Activated gamma-delta T cell treated with Interleukin-2 at 50 U/mL for 16 hours (primary cell): ENCODE measurements around the gene PTGES3.

Source experiments
- DNase-seq: peaks from one replicate; pipeline ENCODE4 v3.0.0-alpha.2; 2020

The PTGES3 gene

GRCh38 chr12:56645717-56646446 lies 42.2 kb downstream of the PTGES3 start, which contains the start of gene ATP5F1B:
ATP5F1B (minus strand) TSS chr12:56645984; CDS start chr12:56645963, 21 bp downstream.
- DNase-seq, result peak; percentile 90

- DNase-seq, result no peak
Measured at GRCh38 chr12:56645201-56645716, 42.8 kb downstream of the PTGES3 start.

DNA sequence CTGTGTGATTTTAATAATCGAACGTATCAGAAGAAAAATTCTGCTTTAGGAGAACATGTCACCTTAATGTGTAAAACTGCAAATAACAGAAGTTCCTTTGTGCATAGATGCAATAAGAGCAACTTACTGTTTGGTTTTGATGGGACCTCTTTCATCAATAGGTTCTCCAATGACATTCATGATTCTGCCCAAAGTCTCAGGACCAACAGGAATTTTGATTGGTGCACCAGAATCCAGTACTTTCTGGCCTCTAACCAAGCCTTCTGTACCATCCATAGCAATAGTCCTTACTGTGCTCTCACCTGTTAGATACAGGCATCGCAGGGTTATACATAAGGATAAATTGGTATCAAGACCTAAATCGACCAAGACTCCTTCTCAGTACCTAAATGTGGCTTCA lies 43.4 kb downstream of the PTGES3 start:
- no peak for DNase-seq

DNA sequence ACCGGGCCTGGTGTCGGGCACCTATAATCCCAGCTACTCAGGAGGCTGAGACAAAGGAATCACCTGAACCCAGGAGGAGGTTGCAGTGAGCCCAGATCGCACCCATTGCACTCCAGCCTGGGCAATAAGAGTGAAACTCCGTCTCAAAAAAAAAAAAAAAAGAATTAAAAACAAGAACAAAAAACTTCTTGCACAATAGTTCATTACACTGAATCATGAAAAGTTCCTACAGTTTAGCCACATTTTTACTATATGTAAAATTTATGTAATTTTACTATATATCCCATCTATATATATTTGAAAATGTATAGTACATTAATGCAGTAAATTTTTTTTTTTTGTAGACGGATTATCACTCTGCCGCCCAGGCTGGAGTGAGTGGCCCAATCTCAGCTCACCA lies 46.9 kb downstream of the PTGES3 start:
- no peak for DNase-seq

DNA sequence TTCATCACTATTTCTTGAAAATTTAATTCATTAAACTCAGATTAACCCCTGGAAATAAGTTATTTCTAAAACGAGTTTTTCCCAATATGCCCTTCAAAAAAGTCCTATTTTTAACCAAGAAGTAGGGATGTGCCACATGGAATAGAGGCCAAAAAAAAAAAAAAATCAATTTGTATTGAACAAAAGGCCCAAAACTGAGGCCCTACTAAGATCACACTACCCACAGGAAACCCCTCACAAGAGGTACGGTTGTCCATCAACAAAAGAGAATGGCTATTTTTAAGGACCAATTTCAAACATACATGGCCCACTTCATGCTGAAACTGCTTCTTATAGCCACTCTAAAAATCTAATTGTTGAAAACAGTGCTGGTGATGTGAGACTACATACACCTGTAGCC lies 50.5 kb downstream of the PTGES3 start:
- no peak for DNase-seq

DNA sequence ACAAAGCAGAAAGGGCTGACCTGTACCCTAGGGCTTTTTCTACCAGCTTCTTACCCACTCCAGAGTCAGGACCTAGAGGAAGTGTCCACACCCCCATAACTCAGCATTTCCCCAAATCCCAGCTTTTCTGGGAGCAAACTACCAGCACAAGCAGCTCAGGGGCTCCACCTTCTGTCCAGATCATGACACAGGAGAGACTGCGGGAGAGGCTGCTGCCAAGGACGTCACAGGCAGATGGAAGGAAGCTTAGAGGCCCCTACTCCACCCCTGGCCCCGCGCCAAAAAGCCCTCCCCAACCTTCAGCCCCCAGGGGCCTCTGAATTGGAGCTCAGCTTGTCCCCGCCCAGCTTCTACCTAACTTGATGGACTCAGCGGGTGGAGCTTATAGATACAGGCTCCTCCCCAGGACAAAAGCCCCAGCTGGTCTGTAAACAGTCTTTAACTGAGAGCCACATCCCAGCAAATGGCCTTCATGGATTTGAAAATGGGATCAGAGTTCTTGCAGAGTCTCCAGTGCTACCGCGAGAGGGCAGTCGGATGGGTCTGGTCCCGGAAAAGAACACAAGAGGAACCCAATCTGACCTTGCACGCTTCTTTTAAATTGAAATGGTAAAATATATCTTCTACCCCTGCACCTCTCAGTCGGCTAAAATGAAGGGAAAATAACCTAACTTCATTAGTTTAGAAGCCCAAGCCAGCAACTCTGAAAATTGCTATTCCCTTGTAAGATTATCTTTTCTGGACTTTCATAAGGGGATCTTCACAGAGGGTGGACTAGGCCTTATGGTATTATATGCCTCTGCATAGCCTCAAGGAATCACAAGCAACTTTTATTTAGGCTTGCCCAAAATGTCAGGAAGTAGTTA lies 51.2 kb downstream of the PTGES3 start:
- DNase-seq, result peak; percentile 95

DNA sequence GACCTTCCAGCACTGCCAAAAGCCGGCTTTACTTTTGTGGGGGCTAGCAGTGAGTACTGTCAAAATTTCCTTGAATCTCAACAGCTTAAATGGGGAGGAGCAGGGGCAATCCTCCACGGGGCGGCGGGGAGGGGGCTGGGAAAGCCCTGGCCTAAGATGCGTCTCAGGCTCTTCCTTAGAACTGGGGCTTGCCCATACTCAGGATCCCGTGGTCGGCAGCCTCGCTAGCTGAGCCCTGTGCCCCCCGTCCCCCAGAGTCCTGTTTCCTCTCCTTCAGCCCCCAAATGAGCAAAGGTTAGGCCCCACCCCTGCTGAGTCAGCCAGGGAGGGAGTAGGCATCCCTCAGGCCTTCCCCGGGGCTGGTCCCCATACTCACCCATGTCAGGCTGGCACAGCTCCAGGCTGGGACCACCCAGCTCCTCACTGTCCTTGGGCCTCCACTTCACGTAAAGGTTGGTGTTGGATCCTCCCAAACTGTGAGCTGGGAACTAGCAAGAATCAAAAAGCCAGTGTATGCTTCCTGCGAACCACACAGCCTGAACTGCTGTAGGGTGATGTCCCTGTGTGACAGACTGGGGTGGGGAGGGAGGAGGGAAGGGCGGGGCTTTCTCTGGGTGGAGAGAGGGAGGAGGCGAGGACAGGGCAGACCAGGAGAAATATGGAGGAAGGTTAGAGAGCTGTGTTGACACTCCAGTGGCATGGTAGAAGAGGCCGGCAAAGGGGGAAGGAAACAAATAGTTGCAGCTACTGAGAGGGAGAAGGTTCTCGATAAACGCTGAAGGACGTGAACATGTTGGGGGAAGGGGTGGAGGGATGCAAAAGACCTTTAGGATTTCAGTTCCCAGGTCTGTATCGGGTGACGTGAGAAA lies 52.0 kb downstream of the PTGES3 start:
- peak; percentile 76 for DNase-seq

DNA sequence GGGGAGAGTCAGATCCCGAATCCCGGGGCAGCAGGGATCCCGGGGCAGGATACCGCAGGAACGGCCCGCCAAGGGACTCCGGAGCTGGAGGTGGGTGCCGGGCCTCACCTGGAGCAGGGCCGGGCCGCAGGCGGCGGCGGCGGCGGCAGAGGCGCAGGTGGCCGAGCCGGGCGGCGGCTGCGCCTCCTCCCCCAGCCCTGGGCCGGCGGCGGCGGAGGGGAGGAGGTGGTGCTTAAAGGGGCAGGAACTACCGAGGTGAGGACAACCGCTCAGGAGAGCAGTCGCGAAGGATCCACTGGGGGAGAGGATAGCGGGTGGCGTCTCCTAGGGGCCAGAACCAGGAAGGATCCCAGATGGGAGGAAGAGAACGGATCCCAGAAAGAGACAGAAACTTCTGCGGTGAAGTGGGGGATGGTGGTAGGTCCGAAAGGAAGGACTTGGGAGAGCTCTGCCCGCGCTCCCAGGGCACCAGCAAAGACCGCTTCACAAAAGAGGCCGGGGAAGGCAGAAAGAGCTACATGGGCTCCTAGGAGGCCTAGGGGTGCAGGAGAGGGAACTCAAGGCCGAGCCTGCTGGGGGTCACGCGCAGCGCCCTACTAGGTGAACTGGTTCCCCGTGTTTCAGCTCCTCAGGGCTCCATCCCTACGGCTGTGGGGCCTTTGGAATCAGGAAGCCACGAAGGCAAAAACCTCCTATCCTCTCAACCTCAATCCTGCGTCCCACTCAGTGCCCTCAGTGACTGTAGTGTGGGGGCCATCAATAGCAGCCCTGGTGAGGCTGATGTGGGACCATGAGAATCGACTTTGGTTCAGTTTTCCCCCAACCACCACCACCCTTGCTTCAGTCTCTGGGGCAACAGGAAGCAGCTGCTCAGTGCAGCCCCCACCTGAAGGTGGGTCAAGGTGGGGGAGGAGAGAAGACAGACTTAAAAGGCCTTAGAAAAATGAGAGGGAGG lies 53.0 kb downstream of the PTGES3 start:
- peak; percentile 64 for DNase-seq

DNA sequence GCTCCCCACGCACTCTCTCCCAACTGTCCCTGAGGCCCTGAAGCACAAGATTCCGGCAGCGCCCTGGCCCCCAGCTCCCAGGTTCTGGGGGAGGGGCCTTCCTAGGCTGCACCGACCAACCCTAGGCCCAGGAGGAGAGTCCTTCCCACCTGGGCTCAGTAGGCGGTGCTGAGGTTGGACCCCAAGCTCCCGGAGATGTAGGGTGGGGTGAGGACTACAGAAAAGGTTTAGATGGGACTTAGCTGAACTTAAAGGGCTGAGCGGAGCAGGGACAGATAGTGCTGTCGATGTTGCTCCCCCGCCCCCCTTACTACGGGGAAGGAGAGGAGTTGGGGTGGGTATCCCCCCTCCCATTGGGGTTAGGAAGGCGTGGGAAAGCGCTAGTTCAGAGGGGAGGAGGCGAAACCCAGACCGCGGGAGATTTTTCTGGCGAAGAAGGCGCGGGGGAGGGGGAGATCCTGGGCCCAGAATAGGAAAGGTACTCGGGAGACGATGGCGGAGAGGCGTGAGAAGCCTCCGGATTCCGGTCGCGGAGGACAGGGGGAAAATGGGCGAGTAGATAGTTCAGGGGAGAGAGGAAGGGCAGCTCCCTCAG lies 53.7 kb downstream of the PTGES3 start:
- DNase-seq, result peak; percentile 13

DNA sequence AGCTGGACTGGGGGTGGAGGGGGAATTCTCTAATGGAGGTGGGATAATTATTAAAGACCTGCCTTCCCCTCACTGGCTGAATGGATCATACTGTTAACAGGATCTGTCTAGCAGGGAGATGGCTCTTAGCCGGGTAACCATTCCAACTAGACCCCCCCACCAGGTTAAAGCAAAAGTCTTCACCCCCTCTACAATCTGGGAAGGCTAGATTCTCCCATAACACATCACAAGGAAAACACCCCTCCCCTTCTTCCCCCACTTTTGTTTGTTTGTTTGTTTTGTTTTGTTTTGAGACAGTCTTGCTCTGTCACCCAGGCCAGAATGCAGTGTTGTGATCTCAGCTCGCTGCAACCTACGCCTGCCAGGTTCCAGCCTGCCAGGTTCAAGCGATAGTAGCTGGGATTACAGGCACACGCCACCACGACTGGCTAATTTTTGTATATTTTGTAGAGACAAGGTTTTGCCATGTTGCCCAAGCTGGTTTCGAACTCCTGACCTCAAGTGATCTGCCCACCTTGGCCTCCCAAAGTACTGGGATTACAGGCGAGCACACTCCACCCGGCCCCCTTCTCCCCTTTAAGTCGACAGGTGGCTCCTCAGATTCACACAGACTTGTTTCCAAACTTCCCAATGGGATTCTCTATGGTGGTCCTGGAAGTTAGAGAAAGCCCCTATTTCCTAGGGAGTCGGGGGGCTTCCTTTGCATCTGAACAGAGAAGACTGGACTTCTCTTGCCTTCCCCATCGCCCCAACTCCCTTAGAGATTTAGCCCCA lies 54.4 kb downstream of the PTGES3 start:
- DNase-seq, result no peak

DNA sequence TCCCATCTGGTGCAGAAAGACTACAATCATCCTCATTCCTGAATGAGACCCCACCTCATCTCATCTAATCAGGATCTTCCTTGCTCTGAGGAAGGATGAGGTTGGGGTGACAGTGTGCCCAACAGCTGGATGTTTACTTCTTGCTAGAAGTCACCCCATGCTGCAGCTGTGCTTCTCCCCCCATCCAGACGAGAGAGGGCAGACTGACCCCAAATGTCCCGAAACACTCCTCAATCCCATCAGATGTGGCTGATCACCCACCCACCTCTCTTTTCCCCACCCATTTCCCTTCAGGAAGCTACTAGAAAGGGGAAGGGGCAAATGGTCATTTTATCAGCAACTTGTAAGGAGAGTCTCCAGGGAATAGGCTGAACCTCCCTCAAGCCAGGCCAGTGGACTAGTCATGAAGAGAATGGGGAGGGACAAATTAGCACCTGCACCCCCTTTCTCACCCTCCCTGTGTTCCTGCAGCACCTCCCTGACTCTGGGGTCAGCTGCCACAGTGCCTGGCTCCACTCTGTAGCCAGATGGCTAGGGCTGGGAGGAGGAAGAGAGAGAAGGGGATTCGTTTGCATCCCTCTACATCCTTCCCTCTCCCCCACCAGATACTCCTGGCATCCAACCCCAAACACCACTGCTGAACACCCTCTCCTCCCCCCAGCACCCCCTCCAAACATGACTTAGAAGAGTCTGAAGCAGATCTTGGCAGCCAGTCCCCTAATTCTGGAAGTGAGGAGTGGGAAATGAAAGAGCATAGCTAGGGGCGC lies 55.2 kb downstream of the PTGES3 start:
- DNase-seq, result no peak

- DNase-seq, result peak; percentile 52
Measured at GRCh38 chr12:56631790-56632700, 56.0 kb downstream of the PTGES3 start.

DNA sequence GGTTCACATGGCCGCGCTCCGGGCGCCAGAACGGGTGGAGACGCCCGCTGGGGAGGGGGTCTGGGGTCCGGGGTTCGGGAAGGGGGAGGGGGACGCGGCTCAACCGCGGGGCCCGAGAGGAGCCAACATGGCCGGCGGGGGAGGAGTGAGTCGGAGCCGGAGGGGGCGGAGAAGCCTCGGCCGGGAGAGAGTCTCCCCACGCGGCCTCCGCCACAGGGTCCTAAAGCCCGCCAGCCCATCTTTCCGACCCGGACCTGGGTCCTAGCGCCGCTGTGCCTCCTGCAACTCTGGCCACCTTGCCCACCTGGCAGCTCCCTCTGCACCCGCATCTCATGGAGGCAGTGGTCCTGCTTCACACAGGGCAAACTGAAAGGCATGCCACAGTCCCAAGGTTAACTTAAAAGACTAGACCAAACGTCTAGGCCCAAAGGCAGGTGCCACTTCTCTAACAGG lies 57.9 kb downstream of the PTGES3 start, which contains the start of gene BAZ2A:
TSS of gene BAZ2A (minus strand) at position 147 of the 453 bp plus-strand sequence. CDS start 12,796 bp downstream, outside the sequence.
- DNase-seq, result peak; percentile 82

DNA sequence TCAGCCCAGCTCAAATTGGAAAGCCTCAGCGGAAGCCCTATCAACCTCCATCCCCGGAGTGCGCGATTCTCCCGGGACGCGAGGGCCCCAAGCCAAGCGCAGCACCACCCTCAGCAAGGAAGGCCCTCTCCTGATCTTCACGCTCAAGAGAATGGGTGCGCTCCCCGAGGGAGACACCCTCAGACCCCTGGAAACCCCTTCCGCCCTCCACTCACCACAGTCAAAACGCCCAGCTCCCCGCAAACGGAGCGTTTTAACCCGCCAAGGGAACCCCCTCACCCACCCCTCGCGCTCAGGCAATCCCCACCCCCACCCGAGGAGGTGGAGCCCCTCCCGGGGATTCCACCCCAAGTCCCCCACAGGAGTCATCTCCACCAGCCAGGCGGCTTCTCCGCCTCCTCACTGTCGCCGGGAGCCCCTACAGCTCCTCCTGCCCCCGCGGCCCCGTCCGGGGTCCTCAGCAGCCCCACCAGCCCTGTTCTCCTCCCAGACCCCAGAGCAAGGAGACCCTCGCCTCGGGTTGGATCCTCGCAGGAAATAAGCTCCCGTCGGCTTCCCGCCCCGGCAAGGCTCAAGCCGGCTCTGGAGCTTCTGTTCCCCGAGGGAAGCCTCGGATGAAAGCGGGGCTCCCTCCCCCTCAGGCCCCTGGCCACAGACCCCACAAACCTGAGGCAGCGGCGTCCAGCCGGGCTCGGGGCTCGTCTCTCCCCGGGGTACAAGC lies 58.5 kb downstream of the PTGES3 start:
- peak; percentile 35 for DNase-seq

DNA sequence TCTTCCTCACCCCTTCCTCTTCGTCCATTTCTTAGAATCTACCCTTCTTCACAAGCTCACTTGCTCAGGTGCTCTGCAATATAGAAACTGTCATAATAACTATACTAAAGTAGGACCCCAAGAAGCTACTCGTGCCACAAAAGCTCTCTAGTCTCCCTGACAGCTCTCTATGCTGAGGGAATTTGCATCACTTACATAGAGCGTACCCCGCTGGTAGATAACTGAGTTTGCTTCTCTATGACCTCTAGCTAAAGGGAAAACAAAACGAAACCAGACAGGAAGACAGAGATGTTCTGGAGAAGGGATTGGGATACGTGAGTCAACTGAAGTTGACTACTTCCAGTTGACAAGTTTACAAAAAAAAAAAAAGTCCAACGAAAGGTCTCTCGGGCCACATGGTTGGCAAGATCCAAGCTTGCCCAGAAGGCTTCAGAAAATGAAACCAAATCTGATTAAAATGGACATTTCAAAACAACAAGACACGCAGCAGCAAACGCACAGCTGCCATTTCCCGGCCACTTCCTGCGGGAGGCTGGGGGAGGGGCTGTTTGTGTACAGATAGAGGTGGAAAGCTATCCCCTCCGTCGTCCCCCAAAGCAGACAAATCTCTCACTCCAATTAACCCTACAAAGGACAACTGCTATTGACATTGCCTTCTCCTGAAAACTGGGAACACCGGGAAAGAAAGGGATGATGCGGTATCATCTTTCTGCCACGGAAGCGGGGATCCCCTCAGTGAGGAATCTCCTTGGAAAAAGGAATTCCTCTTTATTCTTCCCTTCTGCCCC lies 59.2 kb downstream of the PTGES3 start:
- DNase-seq, result peak; percentile 69

DNA sequence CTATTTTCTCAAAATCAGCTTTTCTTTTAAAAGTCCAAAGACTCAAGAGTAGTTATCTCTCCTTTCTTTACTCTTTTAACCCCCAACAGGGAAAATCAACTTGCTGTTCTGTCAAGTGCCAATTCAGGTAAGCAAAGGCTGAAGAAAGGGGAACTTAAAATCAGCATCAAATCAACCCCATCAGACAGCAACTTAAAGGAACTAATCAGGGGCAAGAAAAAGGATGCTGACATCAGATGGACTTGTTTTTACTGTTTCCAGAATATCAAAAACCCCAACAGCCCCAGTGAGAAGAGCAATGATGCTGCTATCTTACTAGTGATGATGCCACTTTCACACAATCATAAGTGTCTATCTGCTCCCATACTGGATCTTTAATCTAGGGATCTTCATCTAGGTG lies 61.4 kb downstream of the PTGES3 start:
- no peak for DNase-seq

- DNase-seq, result no peak
Measured at GRCh38 chr12:56622535-56622934, 65.5 kb downstream of the PTGES3 start.
